Esophagus (tissue), 2 donors: ENCODE results near the gene HDAC2. TPM values are rescaled to one million over a fixed set of nuclear protein-coding genes. Genes with fewer than 3 reads are reported as not detected.
A peak's percentile ranks its signal among the peaks of the same experiment; 100 is the strongest.

Experiments
- H3K27ac ChIP-seq, 2 donors: one replicate each; pipeline ENCODE4 v1.5.1; 2013; ENCODE audit warnings: low read depth in 2 of 2, mild to moderate bottlenecking in 2 of 2, inconsistent platforms in 1 of 2, low read length in 1 of 2, moderate library complexity in 1 of 2
- H3K27me3 ChIP-seq, 2 donors: one replicate each; pipeline ENCODE4 v1.6.1; 2013; ENCODE audit warnings: low read length in 2 of 2, control low read depth in 1 of 2, mild to moderate bottlenecking in 1 of 2; ENCODE audit not compliant: insufficient read depth in 2 of 2, control insufficient read depth in 1 of 2
- H3K36me3 ChIP-seq, 2 donors: one replicate each; pipeline ENCODE4 v1.6.1; 2013; ENCODE audit warnings: low read length in 1 of 2; ENCODE audit not compliant: control insufficient read depth in 2 of 2, insufficient read depth in 2 of 2
- H3K4me1 ChIP-seq, 2 donors: one replicate each; pipeline ENCODE4 v1.6.1; 2013; ENCODE audit warnings: low read length in 1 of 2; ENCODE audit not compliant: control insufficient read depth in 2 of 2, insufficient read depth in 2 of 2
- H3K4me3 ChIP-seq, 2 donors: one replicate each; pipeline ENCODE4 v1.5.1; 2013; ENCODE audit warnings: low read length in 2 of 2, mild to moderate bottlenecking in 2 of 2, low read depth in 1 of 2, moderate library complexity in 1 of 2
- H3K9me3 ChIP-seq, 2 donors: one replicate each; pipeline ENCODE4 v1.6.1; 2013; ENCODE audit warnings: mild to moderate bottlenecking in 2 of 2, low read depth in 1 of 2, low read length in 1 of 2, moderate library complexity in 1 of 2; ENCODE audit not compliant: control insufficient read depth in 2 of 2, insufficient read depth in 1 of 2
- WGBS, 2 donors: extraction: QIAGEN DNeasy Blood & Tissue Kit; methylation state at CpG; one replicate each; pipeline ENCODE4 v1.1.7; 2013; 5-methylcytosine and 5-hydroxymethylcytosine counted together
- polyA plus RNA-seq, 2 donors: library from polyadenylated mRNA; stranded (reverse); fragments of 200-250 nt; gene quantifications; one replicate each; pipeline ENCODE4 v1.2.3, GENCODE V29; 2013
- donor health status: healthy with polysubstance abuse.
- donor health status: Bipolar disorder and iron deficiency.

The HDAC2 gene
- polyA plus RNA-seq, 2 donors, result 34.0 to 61.4 TPM

- no peaks in the 10 kb centered on the region for H3K4me1 ChIP-seq
- no peak overlapping the region for H3K4me3 ChIP-seq
- WGBS, 2 donors, result 48 to 50% methylated on average over 1 of the region's 1 CpG
- no peaks in the 10 kb centered on the region for H3K27me3 ChIP-seq
- no peaks in the 10 kb centered on the region for H3K9me3 ChIP-seq
- H3K36me3 ChIP-seq, result no peaks in the 10 kb centered on the region
- H3K27ac ChIP-seq, result no peak overlapping the region
Measured at GRCh38 chr6:113979937-113980336, 9.0 kb upstream of the HDAC2 start.

- Histone ChIP-seq H3K4me3 (no peak overlapping the region), H3K4me1 (no peaks in the 10 kb centered on the region), H3K27me3 (no peaks in the 10 kb centered on the region), H3K27ac (no peak overlapping the region), H3K36me3 (no peaks in the 10 kb centered on the region), H3K9me3 (no peaks in the 10 kb centered on the region)
- WGBS, 2 donors, result 90 to 94% methylated on average over 3 of the region's 3 CpGs
Measured at GRCh38 chr6:113978084-113978675, 7.2 kb upstream of the HDAC2 start.

DNA sequence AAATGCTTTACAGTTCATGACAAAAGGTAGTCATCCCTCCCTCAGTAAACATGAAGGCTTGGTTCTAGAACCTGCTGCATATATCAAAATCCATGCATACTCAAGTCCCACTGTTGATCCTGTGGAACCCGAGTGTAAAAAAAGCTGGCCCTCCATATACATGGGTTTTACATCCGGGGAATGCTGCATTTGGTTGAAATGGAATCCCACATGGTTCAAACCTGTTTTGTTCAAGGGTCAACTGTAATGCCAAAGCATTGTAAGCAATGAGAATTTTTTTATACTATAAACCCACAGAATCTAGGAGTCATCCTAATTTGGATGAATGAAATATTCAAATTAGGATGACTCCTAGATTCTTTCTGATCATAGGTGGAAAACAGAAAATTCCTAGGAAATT is 5.9 kb upstream of the HDAC2 start:
- WGBS, 2 donors, result 88 to 96% methylated on average over 2 of the region's 2 CpGs
- no peaks in the 10 kb centered on the region for H3K9me3 ChIP-seq
- no peaks in the 10 kb centered on the region for H3K36me3 ChIP-seq
- H3K27me3 ChIP-seq, result no peaks in the 10 kb centered on the region
- no peaks in the 10 kb centered on the region for H3K4me1 ChIP-seq
- no peak overlapping the region for H3K4me3 ChIP-seq
- no peak overlapping the region for H3K27ac ChIP-seq

DNA sequence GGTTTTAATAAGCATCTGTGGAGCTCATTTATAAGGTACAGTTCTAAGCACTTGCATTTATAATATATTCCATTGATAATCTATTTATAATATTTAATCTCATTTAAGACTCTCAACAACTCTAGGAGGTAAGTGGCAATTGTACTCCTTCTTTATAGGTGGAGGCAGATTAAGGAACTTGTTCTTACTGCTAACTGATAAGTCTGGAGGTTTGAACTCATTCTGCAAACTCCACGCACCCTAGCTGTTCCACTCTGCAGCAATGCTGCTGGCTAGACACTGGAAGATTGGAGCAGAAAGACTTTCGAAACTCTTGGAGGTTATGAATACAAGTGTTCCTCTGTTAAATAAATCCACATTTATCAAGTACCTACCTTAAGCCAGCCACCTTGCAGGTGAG is 793 bp upstream of the HDAC2 start:
- Histone ChIP-seq H3K27me3 (no peaks in the 10 kb centered on the region), H3K4me1 (peaks cover 2% of the 10 kb centered on the region in 2 donors), H3K9me3 (no peaks in the 10 kb centered on the region), H3K27ac (no peak overlapping the region), H3K4me3 (peak overlapping the region in 1 of 2 donors; percentile 95), H3K36me3 (no peaks in the 10 kb centered on the region)
- 46 to 48% methylated on average over 2 of the region's 2 CpGs for WGBS, 2 donors

GRCh38 chr6:113969888-113970804 is 802 bp downstream of the HDAC2 start:
- Histone ChIP-seq H3K4me3 (peak overlapping the region; percentile 83 to 95), H3K9me3 (no peaks in the 10 kb centered on the region), H3K4me1 (peaks cover 2% of the 10 kb centered on the region in 2 donors), H3K27ac (peak overlapping the region; percentile 88 to 92), H3K27me3 (no peaks in the 10 kb centered on the region), H3K36me3 (no peaks in the 10 kb centered on the region)
- WGBS, 2 donors, result 0 to 1% methylated on average over 59 to 69 of the region's 70 CpGs

- Histone ChIP-seq H3K9me3 (no peaks in the 10 kb centered on the region), H3K4me1 (peaks cover 2% of the 10 kb centered on the region in 2 donors), H3K27ac (no peak overlapping the region), H3K4me3 (no peak overlapping the region), H3K36me3 (no peaks in the 10 kb centered on the region), H3K27me3 (no peaks in the 10 kb centered on the region)
- WGBS, 2 donors, result 33 to 49% methylated on average over 6 of the region's 6 CpGs
Measured at GRCh38 chr6:113968472-113968871, 2.5 kb downstream of the HDAC2 start.

DNA sequence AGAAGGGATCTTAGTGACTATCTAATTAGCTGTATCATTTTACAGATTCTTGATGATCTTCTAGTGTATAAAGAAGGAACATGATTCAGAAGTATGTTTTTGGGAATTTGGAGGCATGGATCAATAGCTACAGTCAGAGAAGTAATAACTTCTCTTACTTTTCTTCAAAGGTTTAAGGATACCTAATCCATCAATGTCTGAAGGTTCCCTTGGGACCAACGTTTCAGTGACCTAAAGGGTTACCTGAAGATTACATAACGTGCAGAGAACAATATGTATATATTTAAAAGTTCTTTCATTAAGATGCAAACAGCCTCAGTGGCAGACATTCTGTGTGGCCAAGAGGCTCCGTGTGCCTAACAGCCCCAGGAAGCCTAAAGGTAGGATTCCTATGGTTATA is 3.2 kb downstream of the HDAC2 start:
- peaks cover 2% of the 10 kb centered on the region in 2 donors for H3K4me1 ChIP-seq

DNA sequence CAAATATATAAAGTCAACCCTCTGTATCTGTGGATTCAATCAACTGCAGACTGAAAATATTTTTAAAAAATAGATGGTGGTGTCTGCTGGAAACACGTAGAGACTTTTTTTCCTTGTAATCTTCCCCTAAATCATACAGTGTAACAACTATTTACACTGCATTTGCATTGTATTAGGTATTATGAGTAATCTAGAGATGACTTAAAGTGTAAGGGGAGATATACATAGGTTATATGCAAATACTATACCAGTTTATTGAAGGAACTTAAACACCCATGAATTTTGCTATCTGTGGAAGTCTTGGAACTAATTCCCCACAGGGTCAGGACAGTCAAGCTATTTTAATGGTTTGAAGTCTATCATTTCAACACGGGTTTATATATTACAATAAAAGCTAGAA is 10.2 kb downstream of the HDAC2 start:
- 55 to 61% methylated on average over 2 of the region's 2 CpGs for WGBS, 2 donors
- H3K9me3 ChIP-seq, result no peaks in the 10 kb centered on the region
- H3K36me3 ChIP-seq, result no peaks in the 10 kb centered on the region
- H3K4me1 ChIP-seq, result no peaks in the 10 kb centered on the region
- H3K4me3 ChIP-seq, result no peak overlapping the region
- H3K27ac ChIP-seq, result no peak overlapping the region
- no peaks in the 10 kb centered on the region for H3K27me3 ChIP-seq

More for the DNA sequence above, 3.2 kb downstream of the HDAC2 start:
- H3K27ac ChIP-seq, result no peak overlapping the region
- H3K9me3 ChIP-seq, result no peaks in the 10 kb centered on the region
- WGBS, 2 donors, result 30 to 36% methylated on average over 3 of the region's 3 CpGs
- no peaks in the 10 kb centered on the region for H3K27me3 ChIP-seq
- no peak overlapping the region for H3K4me3 ChIP-seq
- no peaks in the 10 kb centered on the region for H3K36me3 ChIP-seq

GRCh38 chr6:113959235-113959634 is 11.7 kb downstream of the HDAC2 start:
- Histone ChIP-seq H3K27me3 (no peaks in the 10 kb centered on the region), H3K4me1 (no peaks in the 10 kb centered on the region), H3K27ac (no peak overlapping the region), H3K4me3 (no peak overlapping the region), H3K9me3 (no peaks in the 10 kb centered on the region), H3K36me3 (peaks cover 0 to 4% of the 10 kb centered on the region in 2 donors)
- WGBS, 2 donors, result 69 to 73% methylated on average over 1 of the region's 1 CpG
